HUES6 (cell line): Measurements from ENCODE around the gene GTPBP6.
"Not testable (repeated sequence)": the region's sequence is repeated elsewhere in the genome, so short reads cannot be mapped to it uniquely, and the experiment has no call there.

Experiments
- H3K27ac ChIP-seq: 2 replicates; pipeline ENCODE4 v1.7.0; 2013; ENCODE audit warnings: low read depth, mild to moderate bottlenecking, low read length, inconsistent platforms
- H3K27me3 ChIP-seq: 2 replicates; pipeline ENCODE4 v1.6.1; 2013; ENCODE audit warnings: low read length; ENCODE audit not compliant: control insufficient read depth, insufficient read depth
- H3K36me3 ChIP-seq: 2 replicates; pipeline ENCODE4 v1.6.1; 2013; ENCODE audit warnings: low read length; ENCODE audit not compliant: control insufficient read depth, insufficient read depth
- H3K4me1 ChIP-seq: 2 replicates; pipeline ENCODE4 v1.6.1; 2013; ENCODE audit warnings: low read length; ENCODE audit not compliant: control insufficient read depth, insufficient read depth
- H3K4me3 ChIP-seq: 2 replicates; pipeline ENCODE4 v1.5.1; 2013; ENCODE audit warnings: low read depth, low read length
- H3K9ac ChIP-seq: one replicate; pipeline ENCODE4 v1.6.1; 2013; ENCODE audit warnings: mild to moderate bottlenecking, low read length
- H3K9me3 ChIP-seq: 2 replicates; pipeline ENCODE4 v1.6.1; 2013; ENCODE audit warnings: low read depth, low read length; ENCODE audit not compliant: control insufficient read depth, insufficient read depth

The GTPBP6 gene

DNA sequence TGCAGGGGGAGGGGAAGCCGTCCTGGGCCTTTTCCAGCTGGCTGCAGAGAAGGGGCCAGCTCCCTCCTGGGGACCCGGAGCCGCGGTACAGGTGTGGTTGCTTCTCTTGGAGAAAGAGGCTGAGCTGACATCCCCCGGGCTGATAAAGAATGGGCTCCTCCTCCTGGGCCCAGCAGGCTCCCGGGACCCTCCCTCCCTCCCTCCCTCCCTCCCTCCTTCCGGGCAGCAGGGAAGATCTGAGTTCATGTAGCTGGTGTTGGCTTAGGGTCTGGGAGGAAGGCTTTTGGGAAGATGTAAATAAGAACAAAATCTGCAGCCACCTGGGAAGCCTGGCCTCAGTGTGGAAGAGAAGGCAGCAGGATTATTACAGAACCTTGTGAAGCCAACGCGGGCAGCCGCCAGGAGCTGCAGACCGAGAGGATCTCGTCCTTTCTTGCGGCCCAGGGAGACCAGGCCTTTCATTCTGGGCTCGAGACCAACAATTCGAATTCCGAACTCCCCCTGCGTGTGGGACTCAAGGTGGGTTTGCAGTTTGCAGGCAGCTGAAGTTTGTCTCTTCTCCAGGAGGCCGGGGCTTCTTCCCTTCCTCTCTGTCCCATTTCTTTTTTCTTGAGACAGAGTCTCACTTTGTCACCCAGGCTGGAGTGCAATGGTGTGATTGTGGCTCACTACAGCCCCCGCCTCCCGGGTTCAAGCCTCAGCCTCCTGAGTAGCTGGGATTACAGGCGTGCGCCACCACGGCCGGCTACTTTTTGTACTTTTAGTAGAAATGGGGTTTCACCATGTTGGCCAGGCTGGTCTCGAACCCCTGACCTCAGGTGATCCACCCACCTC, 37.2 kb downstream of the GTPBP6 start, which contains the start of gene PLCXD1:
Gene PLCXD1, plus strand, starts transcription at position 216 of the 834 bp plus-strand sequence. CDS start 2,807 bp downstream, outside the sequence.
- Histone ChIP-seq H3K27ac (peak within 1 kb of the TSS; percentile 86; the same call in 1 of the 2 replicates), H3K4me1 (peaks cover 9% of the 10 kb centered on the region), H3K9ac (peak within 1 kb of the TSS; percentile 86), H3K36me3 (peaks cover 29% of the 10 kb centered on the region), H3K4me3 (peak within 1 kb of the TSS; percentile 67), H3K27me3 (peaks cover 3% of the 10 kb centered on the region; the same call in 1 of the 2 replicates), H3K9me3 (no peaks in the 10 kb centered on the region)

DNA sequence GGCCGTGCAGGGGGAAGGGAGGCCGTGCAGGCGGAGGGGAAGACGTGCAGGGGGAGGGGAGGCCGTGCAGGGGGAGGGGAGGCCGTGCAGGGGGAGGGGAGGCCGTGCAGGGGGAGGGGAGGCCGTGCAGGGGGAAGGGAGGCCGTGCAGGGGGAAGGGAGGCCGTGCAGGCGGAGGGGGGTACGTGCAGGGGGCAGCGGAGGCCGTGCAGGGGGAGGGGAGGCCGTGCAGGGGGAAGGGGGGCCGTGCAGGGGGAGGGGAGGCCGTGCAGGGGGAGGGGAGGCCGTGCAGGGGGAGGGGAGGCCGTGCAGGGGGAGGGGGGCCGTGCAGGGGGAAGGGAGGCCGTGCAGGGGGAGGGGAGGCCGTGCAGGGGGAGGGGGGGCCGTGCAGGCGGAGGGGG, 37.9 kb downstream of the GTPBP6 start:
- H3K4me3 ChIP-seq, H3K4me1 ChIP-seq, H3K9ac ChIP-seq, H3K9me3 ChIP-seq, H3K27ac ChIP-seq, H3K27me3 ChIP-seq: not testable (repeated sequence)
- H3K36me3 ChIP-seq = peaks cover 22% of the 10 kb centered on the region

DNA sequence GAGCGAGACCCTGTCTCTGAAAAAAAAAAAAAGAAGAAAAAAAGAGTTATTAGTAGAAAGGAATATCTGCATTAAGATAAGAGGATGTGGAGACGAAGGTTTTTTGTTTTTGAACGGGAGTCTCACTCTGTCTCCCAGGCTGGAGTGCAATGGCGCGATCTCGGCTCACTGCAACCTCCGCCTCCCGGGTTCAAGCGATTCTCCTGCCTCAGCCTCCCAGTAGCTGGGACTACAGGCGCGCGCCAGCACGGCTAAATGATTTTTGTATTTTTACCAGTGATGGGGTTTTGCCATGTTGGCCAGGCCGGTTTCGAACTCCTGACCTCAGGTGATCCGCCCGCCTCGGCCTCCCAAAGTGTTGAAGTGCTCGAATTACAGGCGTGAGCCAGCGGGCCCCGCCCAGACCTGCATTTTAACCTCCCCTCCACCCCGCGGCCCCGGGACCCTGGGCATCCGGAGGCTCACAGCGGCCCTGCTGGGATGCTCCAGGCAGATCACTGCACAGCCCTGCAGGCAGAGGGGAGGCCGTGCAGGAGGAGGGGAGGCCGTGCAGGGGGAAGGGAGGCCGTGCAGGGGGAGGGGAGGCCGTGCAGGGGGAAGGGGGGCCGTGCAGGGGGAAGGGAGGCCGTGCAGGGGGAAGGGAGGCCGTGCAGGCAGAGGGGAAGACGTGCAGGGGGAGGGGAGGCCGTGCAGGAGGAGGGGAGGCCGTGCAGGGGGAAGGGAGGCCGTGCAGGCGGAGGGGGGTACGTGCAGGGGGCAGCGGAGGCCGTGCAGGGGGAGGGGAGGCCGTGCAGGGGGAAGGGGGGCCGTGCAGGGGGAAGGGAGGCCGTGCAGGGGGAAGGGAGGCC, 38.6 kb downstream of the GTPBP6 start:
- Histone ChIP-seq H3K36me3 (peaks cover 15% of the 10 kb centered on the region), H3K4me3 (peak overlapping the region; percentile 35; the same call in 1 of the 2 replicates), H3K4me1 (peaks cover 13% of the 10 kb centered on the region)
- not testable (repeated sequence) for H3K27ac ChIP-seq, H3K9ac ChIP-seq, H3K9me3 ChIP-seq, H3K27me3 ChIP-seq

DNA sequence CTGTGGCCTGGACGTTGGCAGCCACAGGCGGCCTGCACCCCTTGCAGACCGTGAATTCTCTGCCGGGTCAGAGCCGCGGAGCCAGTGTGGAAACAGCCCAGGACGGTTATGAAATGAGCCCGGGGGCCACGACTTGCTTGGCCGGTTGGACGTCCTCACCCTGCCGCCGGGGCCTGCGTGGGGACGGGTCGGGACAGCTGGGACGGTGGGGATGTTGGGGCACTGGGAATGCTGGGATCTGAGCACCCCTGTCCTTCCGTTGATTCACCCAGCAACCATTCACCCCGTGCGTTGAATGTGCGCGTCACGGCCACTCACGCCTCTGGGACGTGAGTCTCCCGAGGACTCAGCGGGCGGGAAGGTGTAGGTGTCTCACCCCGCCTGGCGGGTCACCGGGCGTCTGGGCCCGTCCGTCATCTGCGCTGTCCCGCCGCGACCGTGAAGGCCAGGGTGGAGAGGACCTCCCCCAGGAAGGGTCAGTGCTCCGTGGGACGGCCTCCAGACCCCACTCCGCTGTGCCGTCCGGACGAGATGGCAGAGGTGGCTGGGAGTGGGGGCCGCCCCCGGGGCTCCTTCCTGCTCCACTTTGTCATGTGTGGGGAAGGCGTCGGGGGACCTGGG, 41.9 kb downstream of the GTPBP6 start:
- Histone ChIP-seq H3K9me3 (no peaks in the 10 kb centered on the region), H3K4me3 (peak overlapping the region; percentile 77), H3K9ac (peak overlapping the region; percentile 85)

DNA sequence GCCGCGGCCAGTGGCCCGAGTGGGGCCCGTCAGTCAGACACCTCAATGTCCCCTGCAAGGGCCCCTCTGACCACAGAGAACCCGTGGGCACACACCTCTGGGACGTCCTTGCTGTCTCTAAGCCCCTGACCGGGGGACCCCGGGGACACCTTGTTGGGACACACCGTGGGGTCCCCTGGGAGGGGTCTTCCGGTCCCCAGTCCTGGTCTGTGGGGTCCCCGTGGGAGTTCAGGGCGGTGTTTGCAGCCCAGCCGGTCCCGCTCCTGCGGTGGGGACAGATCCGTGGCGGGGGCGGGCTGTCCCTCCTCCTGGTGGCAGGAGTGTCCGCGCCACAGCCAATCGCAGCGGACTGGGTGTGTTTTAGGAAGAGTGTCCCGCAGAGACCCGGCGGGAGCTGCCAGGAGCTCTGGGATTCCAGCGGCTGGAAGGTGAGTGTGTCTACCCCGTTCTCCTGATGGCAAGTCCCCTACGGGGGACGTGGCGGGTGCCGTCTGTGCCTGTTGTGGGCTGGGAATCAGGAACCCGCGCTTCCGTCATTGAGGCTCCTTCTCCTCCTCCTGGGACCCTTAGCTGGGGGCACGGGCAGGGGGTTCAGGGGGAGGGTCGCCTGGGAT, 42.5 kb downstream of the GTPBP6 start:
- Histone ChIP-seq H3K27ac (peak overlapping the region; percentile 20; the same call in 1 of the 2 replicates), H3K4me1 (peaks cover 10% of the 10 kb centered on the region), H3K27me3 (peaks cover 3% of the 10 kb centered on the region; the same call in 1 of the 2 replicates), H3K9me3 (no peaks in the 10 kb centered on the region), H3K9ac (peak overlapping the region; percentile 85), H3K4me3 (peak overlapping the region; percentile 77), H3K36me3 (0 out of 2 replicates have a peak, but pooled peaks cover 3% of the 10 kb centered on the region)

More for the DNA sequence above, 41.9 kb downstream of the GTPBP6 start:
- Histone ChIP-seq H3K4me1 (peaks cover 10% of the 10 kb centered on the region), H3K36me3 (0 out of 2 replicates have a peak, but pooled peaks cover 3% of the 10 kb centered on the region), H3K27me3 (peaks cover 3% of the 10 kb centered on the region; the same call in 1 of the 2 replicates), H3K27ac (no peak overlapping the region; the same call in 1 of the 2 replicates)

DNA sequence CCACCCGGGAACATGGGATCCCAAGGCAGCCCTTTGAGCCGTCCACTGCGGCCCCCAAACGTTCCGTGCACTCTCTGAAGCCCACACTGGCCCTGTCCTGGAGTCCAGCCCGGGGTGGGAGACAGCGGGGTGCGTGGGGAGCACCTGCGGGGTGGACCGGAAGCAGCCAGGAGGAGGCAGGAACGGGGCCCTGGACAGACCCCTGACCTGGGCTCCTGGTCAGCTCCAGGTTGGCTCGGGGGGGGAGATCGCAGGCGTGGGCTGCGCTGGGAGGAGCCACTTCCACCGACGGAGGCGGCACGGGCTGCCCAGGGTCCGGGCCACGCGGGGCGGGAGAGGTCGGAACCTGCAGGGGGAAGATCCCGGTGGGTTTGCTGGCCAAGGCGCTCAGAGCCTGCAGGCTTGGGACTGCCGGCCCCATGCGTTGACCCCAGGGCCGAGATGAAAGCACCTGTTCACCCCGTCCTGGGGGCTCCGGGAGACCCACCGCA, 43.1 kb downstream of the GTPBP6 start:
- peak overlapping the region; percentile 47 for H3K9ac ChIP-seq
- H3K4me3 ChIP-seq = peak overlapping the region; percentile 77
- H3K27me3 ChIP-seq = peaks cover 3% of the 10 kb centered on the region; the same call in 1 of the 2 replicates
- 0 out of 2 replicates have a peak, but pooled peaks cover 3% of the 10 kb centered on the region for H3K36me3 ChIP-seq
- H3K27ac ChIP-seq = peak overlapping the region; percentile 20; the same call in 1 of the 2 replicates
- no peaks in the 10 kb centered on the region for H3K9me3 ChIP-seq
- peaks cover 13% of the 10 kb centered on the region for H3K4me1 ChIP-seq

DNA sequence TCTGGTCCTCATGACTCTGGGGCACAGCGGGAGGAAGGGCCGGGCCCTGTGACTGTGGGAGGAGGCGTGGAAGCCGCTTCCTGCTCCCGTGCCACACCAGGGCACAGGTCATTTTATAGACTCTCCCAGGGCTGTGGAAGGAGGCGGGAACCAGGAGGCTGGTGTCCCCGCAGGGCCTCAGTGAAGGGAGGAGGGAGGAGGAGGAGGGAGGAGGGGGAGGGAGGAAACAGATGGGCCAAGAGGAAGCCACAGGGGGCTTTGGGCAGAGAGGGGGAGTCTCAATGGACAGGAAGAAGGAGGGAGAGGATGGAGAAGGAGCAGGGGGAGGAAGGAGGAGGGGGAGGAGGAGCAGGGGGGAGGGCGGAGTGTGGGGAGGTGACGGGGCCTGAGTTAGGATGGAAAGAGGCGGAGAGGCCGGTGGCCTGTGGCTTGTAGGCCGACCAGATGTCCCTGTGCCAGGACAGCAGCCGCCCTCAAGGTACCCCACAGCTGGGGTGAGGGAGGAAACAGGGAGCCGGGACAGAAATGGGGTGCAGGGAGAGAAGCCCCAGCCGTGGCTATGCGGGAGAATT, 43.6 kb downstream of the GTPBP6 start:
- Histone ChIP-seq H3K9me3 (no peaks in the 10 kb centered on the region), H3K4me1 (peaks cover 13% of the 10 kb centered on the region), H3K9ac (peak overlapping the region; percentile 47), H3K27ac (peak overlapping the region; percentile 20; the same call in 1 of the 2 replicates), H3K4me3 (peak overlapping the region; percentile 77), H3K36me3 (0 out of 2 replicates have a peak, but pooled peaks cover 3% of the 10 kb centered on the region), H3K27me3 (peaks cover 3% of the 10 kb centered on the region; the same call in 1 of the 2 replicates)

DNA sequence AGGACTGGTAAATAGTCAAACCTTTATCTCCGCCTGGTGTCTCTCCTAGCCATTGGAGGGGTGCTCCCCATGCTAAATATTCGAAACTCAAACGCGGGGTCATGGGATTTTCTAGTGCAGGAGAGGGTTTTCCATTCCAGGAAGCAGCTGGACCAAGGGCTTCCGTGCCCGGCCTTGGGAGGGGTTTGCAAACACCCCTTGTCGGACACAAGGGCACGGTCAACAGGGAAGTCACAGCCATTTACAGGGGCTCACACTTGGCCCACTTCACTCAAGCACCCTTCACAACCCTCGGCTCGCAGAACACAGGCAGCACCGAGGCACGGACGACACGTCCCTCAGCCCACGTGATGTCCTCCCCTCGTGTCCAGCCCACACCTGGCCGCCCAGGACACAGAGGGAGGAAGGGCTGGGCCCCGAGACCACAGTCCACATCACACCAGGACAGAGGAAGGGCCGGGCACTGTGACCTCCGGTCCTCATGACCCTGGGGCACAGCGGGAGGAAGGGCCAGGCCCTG, 47.7 kb downstream of the GTPBP6 start:
- H3K4me1 ChIP-seq = peaks cover 8% of the 10 kb centered on the region
- H3K9me3 ChIP-seq = no peaks in the 10 kb centered on the region
- 0 out of 2 replicates have a peak overlapping the region, but pooled peaks have one; percentile 6 for H3K4me3 ChIP-seq
- no peak overlapping the region for H3K27ac ChIP-seq
- no peaks in the 10 kb centered on the region for H3K27me3 ChIP-seq
- H3K36me3 ChIP-seq = no peaks in the 10 kb centered on the region
- no peak overlapping the region for H3K9ac ChIP-seq

DNA sequence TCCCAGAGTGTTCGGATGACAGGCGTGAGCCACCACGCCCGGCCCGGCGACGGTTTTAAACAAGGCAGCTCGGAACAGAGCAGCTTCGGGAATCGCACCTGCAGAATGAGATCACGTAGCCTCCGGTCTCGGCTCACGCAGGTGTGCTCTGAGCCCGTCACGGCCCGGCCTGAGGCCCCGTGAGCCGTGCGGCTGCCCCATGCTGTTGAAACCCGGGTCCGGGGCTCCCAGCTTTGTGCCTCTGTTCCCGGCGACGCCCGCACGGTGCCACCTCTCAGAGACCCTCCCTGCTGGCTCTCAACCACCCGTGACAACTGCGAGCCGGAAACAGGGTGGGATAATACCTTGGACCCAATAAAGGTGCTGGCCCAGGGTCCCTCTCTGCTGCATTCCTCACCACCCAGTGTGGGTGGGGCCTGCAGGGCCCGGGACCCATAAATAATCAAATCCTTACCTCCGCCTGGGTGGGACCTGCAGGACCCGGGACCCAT, 50.8 kb downstream of the GTPBP6 start:
- Histone ChIP-seq H3K27me3 (no peaks in the 10 kb centered on the region), H3K9me3 (no peaks in the 10 kb centered on the region), H3K4me3 (peak overlapping the region; percentile 8), H3K9ac (no peak overlapping the region), H3K4me1 (peaks cover 3% of the 10 kb centered on the region; the same call in 1 of the 2 replicates), H3K36me3 (no peaks in the 10 kb centered on the region), H3K27ac (no peak overlapping the region)
